Hepatocyte (in vitro differentiated cells): ENCODE data around the gene KCNJ1.

Experiments
- EZH2 ChIP-seq: fragments of 200-600 bp; sonication (generic); IDR thresholded peaks from 2 replicates; pipeline ENCODE4 v1.6.1; 2016; ENCODE audit warnings: antibody characterized with exemption, mild to moderate bottlenecking, borderline replicate concordance
- EZH2phosphoT487 ChIP-seq: fragments of 200-600 bp; sonication (generic); IDR thresholded peaks from one replicate; pipeline ENCODE4 v1.6.1; 2018; ENCODE audit warnings: antibody characterized with exemption, mild to moderate bottlenecking, low read depth, moderate library complexity; ENCODE audit not compliant: unreplicated experiment, severe bottlenecking
- TF ChIP-seq, protein P1 (sequence below): fragments of 200-600 bp; sonication (generic); IDR thresholded peaks from 2 replicates; pipeline ENCODE4 v1.5.1; 2016; ENCODE audit warnings: antibody characterized with exemption, mild to moderate bottlenecking; ENCODE audit not compliant: poor library complexity

DNA sequence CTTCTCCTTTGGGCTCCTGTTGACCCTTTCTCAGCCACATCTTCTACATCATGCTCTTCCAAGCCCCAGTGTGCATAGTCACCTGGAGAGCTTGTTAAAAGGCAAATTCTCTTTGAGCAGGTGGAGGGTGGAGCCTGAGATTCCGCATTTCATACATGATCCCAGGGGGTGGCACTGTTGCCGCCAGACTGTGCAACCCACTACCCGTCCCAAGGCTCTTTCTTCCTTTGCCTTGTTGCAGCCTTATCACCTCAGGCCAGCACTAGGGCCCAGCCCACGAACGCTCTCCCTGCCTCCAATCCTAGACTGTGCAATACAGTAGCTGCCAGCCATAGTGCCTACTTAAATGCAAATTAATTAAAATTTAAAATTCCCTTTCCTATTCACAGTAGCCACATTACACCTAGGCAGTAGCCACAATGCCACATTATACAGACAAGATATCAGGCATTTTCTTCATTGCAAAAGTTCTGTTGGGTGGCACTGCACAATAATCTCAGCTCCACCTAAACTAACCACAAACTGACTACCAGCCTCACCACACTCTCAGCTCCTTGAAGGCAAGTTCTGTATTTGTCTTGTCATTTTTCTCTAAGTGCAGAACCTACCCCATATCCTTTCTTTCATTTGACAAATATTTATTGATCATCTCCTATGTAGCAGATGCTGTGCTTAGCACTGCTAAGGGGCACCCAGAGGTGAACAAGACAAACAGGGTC is 19.5 kb upstream of the KCNJ1 start:
- TF ChIP-seq, protein P1, sequence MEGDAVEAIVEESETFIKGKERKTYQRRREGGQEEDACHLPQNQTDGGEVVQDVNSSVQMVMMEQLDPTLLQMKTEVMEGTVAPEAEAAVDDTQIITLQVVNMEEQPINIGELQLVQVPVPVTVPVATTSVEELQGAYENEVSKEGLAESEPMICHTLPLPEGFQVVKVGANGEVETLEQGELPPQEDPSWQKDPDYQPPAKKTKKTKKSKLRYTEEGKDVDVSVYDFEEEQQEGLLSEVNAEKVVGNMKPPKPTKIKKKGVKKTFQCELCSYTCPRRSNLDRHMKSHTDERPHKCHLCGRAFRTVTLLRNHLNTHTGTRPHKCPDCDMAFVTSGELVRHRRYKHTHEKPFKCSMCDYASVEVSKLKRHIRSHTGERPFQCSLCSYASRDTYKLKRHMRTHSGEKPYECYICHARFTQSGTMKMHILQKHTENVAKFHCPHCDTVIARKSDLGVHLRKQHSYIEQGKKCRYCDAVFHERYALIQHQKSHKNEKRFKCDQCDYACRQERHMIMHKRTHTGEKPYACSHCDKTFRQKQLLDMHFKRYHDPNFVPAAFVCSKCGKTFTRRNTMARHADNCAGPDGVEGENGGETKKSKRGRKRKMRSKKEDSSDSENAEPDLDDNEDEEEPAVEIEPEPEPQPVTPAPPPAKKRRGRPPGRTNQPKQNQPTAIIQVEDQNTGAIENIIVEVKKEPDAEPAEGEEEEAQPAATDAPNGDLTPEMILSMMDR, result peak; percentile 30
- TF ChIP-seq EZH2phosphoT487 (no peak), EZH2 (no peak)
